Endothelial cell of umbilical vein (primary cell): ENCODE measurements around the gene FAM83C. TPM values are rescaled to one million over a fixed set of nuclear protein-coding genes. Genes with fewer than 3 reads are reported as not detected.

ENCODE experiments used
- BruUV-seq: library from RNA; stranded (reverse); fragments of 400-500 nt; replicated peaks from 2 replicates; lab custom pipeline; 2021; lab: Mats Ljungman, UMichigan
- CTCF ChIA-PET: fragments of 300-600, 350-600 bp; sonication (Branson Sonifier 250); formaldehyde crosslinking; loops from one replicate; lab custom pipeline; 2021; ENCODE audit warnings: antibody characterized with exemption, inconsistent platforms; lab: Charles Lee
- POLR2A ChIA-PET: fragments of 300-600, 350-600 bp; sonication (Branson Sonifier 250); formaldehyde crosslinking; loops from one replicate; lab custom pipeline; 2021; ENCODE audit warnings: antibody characterized with exemption, inconsistent platforms; lab: Charles Lee
- DNase-seq: peaks from one replicate; pipeline ENCODE4 v3.0.0-alpha.2; 2011; ENCODE audit warnings: low read depth, low spot score
- FAIRE-seq: peaks from 2 replicates; lab custom pipeline; 2011; peaks lifted over from hg19 to GRCh38; lab: Jason Lieb, UNC
- H2AFZ ChIP-seq: 2 replicates; pipeline ENCODE4 v1.6.0; 2012; ENCODE audit warnings: low read depth, low read length, control low read depth, inconsistent platforms
- H3K27ac ChIP-seq: 2 replicates; pipeline ENCODE4 v1.5.1; 2011; ENCODE audit warnings: low read depth, mild to moderate bottlenecking, control low read depth, low read length, moderate library complexity; ENCODE audit not compliant: insufficient read depth
- H3K27me3 ChIP-seq, 2 experiments: 2 replicates each; pipeline versions ENCODE4 v1.6.0 to v1.6.1; 2011; ENCODE audit warnings: low read length in 2 of 2, mixed read lengths in 1 of 2; ENCODE audit not compliant: control insufficient read depth in 2 of 2, insufficient read depth in 2 of 2
- H3K36me3 ChIP-seq, 2 experiments: 2 replicates in 1 of 2; 3 replicates in 1 of 2; pipeline ENCODE4 v1.5.1; 2011; ENCODE audit warnings: low read length in 2 of 2, mild to moderate bottlenecking in 1 of 2, moderate library complexity in 1 of 2; ENCODE audit not compliant: control insufficient read depth in 2 of 2, insufficient read depth in 2 of 2; ENCODE audit errors: extremely low read depth in 1 of 2
- H3K4me1 ChIP-seq: 3 replicates; pipeline ENCODE4 v1.5.1; 2011; ENCODE audit warnings: mild to moderate bottlenecking, low read length; ENCODE audit not compliant: control insufficient read depth, insufficient read depth; ENCODE audit errors: extremely low read depth
- H3K4me2 ChIP-seq: 2 replicates; pipeline ENCODE4 v1.6.1; 2011; ENCODE audit warnings: low read length, control low read depth, mixed read lengths; ENCODE audit not compliant: insufficient read depth
- H3K4me3 ChIP-seq, 3 experiments: fragments of 200-600 bp in 1 of 3; sonication (generic), shearing (Covaris generic) in 1 of 3; replicated peaks in 1 of 3; 2 replicates each; pipeline ENCODE4 v1.5.1; 2011 to 2016; ENCODE audit warnings: control low read depth in 3 of 3, low read length in 3 of 3, mild to moderate bottlenecking in 2 of 3, inconsistent platforms in 1 of 3, low read depth in 1 of 3, moderate library complexity in 1 of 3; ENCODE audit not compliant: insufficient read depth in 1 of 3
- H3K79me2 ChIP-seq: 2 replicates; pipeline ENCODE4 v1.6.0; 2012; ENCODE audit warnings: low read length, inconsistent platforms; ENCODE audit not compliant: control insufficient read depth, insufficient read depth
- H3K9ac ChIP-seq: replicated peaks from 2 replicates; pipeline ENCODE3; 2011; ENCODE audit warnings: low read length, control low read depth; ENCODE audit not compliant: insufficient read depth; ENCODE audit errors: extremely low read depth
- H3K9me1 ChIP-seq: replicated peaks from 3 replicates; pipeline ENCODE4 v1.6.0; 2011; ENCODE audit warnings: mild to moderate bottlenecking, low read length; ENCODE audit not compliant: control insufficient read depth, insufficient read depth; ENCODE audit errors: extremely low read depth
- H3K9me3 ChIP-seq: replicated peaks from 2 replicates; pipeline ENCODE4 v1.5.1; 2012; ENCODE audit warnings: low read length, inconsistent platforms; ENCODE audit not compliant: control insufficient read depth, insufficient read depth
- H4K20me1 ChIP-seq: replicated peaks from 2 replicates; pipeline ENCODE3; 2011; ENCODE audit warnings: mild to moderate bottlenecking, low read length; ENCODE audit not compliant: control insufficient read depth, insufficient read depth; ENCODE audit errors: extremely low read depth
- EZH2 ChIP-seq: IDR thresholded peaks from 2 replicates; pipeline ENCODE4 v1.6.1; 2012; ENCODE audit warnings: borderline replicate concordance, low read depth, mild to moderate bottlenecking, moderate library complexity, low read length, inconsistent platforms; ENCODE audit not compliant: severe bottlenecking
- FOS ChIP-seq: IDR thresholded peaks from 2 replicates; pipeline ENCODE4 v1.6.1; 2011; ENCODE audit warnings: mild to moderate bottlenecking, low read length, moderate library complexity, borderline replicate concordance; ENCODE audit not compliant: insufficient read depth
- GATA2 ChIP-seq: IDR thresholded peaks from 2 replicates; pipeline ENCODE4 v1.7.0; 2011; ENCODE audit warnings: low read depth, mild to moderate bottlenecking, moderate library complexity, mixed read lengths, low read length; ENCODE audit not compliant: insufficient read length, insufficient read depth
- JUN ChIP-seq: IDR thresholded peaks from 2 replicates; pipeline ENCODE4 v1.6.1; 2011; ENCODE audit warnings: borderline replicate concordance, low read depth; ENCODE audit not compliant: insufficient read length, insufficient read depth
- MYC ChIP-seq: IDR thresholded peaks from one replicate; pipeline ENCODE4 v1.6.1; 2011; ENCODE audit warnings: mild to moderate bottlenecking, low read depth, low read length
- POLR2A ChIP-seq: IDR thresholded peaks from 2 replicates; pipeline ENCODE4 v1.6.1; 2012; ENCODE audit warnings: low read depth, mild to moderate bottlenecking, control low read depth, low read length
- POLR2AphosphoS5 ChIP-seq: IDR thresholded peaks from 2 replicates; pipeline ENCODE4 v1.6.1; 2012; ENCODE audit warnings: low read depth, mild to moderate bottlenecking, control low read depth, low read length, moderate library complexity; ENCODE audit not compliant: insufficient read depth
- dilution Hi-C: fragments of 300-500 bp; cut with MboI; formaldehyde crosslinking; loops from one replicate; pipeline ENCODE4 v1.15.0; 2019; ENCODE audit warnings: low sequenced_read_pairs; ENCODE audit not compliant: extremely low pct_ligation_motif_present
- intact Hi-C: fragments of 100-400 bp; cut with micrococcal nuclease; formaldehyde crosslinking; loops from one replicate; pipeline ENCODE4 v1.10.0; 2022
- polyA plus RNA-seq, 4 experiments: library from polyadenylated mRNA; depleted of rRNA in 3 of 4; stranded (reverse) in 3 of 4; unstranded in 1 of 4; fragments of >200 nt; gene quantifications; 2 replicates each; pipeline versions ENCODE4 v1.2.1 to v1.2.3, GENCODE V29; 2011 to 2012; ENCODE audit warnings: missing spikeins in 1 of 4
- total RNA-seq: library from RNA; stranded (reverse); gene quantifications from 2 replicates; pipeline ENCODE4 v1.2.3, GENCODE V29; 2021
- TF ChIP-seq, protein P1 (sequence below), 2 donors: IDR thresholded peaks; 1 replicate in 1 of 2; 2 replicates in 1 of 2; pipeline ENCODE4 v1.5.1; 2011; ENCODE audit warnings: low read length in 2 of 2, mild to moderate bottlenecking in 2 of 2, moderate library complexity in 2 of 2, control low read depth in 1 of 2, inconsistent platforms in 1 of 2, low read depth in 1 of 2; ENCODE audit not compliant: insufficient read depth in 1 of 2; ENCODE audit errors: extremely low read depth in 1 of 2
- TF ChIP-seq, protein P2 (sequence below): IDR thresholded peaks from 2 replicates; pipeline ENCODE4 v1.6.1; 2011; ENCODE audit not compliant: insufficient read depth, insufficient read length

FAM83C gene
- total and polyA plus RNA-seq, 2 donors (not counting 3 experiments of a cell fraction or from before 2014, with no cell fraction given), result not detected

DNA sequence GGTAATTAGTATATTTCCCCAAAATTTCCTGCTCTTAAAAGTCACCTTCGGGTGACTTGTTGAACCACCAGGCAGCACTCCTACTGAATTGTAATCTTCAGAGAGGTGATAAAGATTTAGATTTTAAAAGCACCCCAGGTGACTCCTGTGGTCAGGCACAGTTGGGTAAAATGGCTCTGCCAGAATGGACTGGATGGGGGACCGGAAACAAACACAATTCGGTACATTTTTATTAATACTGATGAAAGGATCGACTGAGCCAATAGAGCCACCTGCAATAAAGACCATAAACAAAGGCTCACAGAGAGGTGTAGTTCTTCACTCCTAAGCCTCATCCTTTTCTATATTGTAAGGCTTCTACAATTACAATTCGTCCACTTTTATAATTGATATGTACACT is 19.6 kb upstream of the FAM83C start:
- ChIA-PET POLR2A (no interaction called here), CTCF (interaction anchor here (1.0 to 1.9 kb wide), 3 partner anchors 8 to 18 kb away, joined by 4 to 9 read pairs (median 5); no protein-coding TSS in a partner anchor)
- TF ChIP-seq JUN (no peak), POLR2A (no peak), POLR2AphosphoS5 (no peak), GATA2 (no peak), MYC (no peak), FOS (no peak), EZH2 (no peak)
- TF ChIP-seq, protein P1, sequence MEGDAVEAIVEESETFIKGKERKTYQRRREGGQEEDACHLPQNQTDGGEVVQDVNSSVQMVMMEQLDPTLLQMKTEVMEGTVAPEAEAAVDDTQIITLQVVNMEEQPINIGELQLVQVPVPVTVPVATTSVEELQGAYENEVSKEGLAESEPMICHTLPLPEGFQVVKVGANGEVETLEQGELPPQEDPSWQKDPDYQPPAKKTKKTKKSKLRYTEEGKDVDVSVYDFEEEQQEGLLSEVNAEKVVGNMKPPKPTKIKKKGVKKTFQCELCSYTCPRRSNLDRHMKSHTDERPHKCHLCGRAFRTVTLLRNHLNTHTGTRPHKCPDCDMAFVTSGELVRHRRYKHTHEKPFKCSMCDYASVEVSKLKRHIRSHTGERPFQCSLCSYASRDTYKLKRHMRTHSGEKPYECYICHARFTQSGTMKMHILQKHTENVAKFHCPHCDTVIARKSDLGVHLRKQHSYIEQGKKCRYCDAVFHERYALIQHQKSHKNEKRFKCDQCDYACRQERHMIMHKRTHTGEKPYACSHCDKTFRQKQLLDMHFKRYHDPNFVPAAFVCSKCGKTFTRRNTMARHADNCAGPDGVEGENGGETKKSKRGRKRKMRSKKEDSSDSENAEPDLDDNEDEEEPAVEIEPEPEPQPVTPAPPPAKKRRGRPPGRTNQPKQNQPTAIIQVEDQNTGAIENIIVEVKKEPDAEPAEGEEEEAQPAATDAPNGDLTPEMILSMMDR (IDR thresholded peaks at IDR 0.05; ENCODE audit: extremely low read depth in 1 of 2, insufficient read depth in 1 of 2, low read depth in 1 of 2, low read length in 2 of 2), result no peak
- TF ChIP-seq, protein P2, sequence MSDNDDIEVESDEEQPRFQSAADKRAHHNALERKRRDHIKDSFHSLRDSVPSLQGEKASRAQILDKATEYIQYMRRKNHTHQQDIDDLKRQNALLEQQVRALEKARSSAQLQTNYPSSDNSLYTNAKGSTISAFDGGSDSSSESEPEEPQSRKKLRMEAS, result no peak
- Histone ChIP-seq H3K4me2 (peak overlapping the region; percentile 45), H4K20me1 (no peaks in the 10 kb centered on the region), H3K79me2 (no peaks in the 10 kb centered on the region), H3K9me3 (no peaks in the 10 kb centered on the region), H3K4me1 (peaks cover 50% of the 10 kb centered on the region), H3K9me1 (no peaks in the 10 kb centered on the region), H3K27me3 (no peaks in the 10 kb centered on the region), H3K36me3 (peaks cover 0 to 2% of the 10 kb centered on the region in 2 experiments), H3K4me3 (no peak overlapping the region), H2AFZ (no peak overlapping the region), H3K27ac (peak overlapping the region; percentile 51), H3K9ac (no peak overlapping the region)
- DNase-seq (no peak), FAIRE-seq (no peak)
- BruUV-seq, result no TSS peak
- dilution Hi-C loops, result no loop called here
- intact Hi-C loops, result no loop called here
